ENCODE data around the gene FASN.
A peak's percentile ranks its signal among the peaks of the same experiment; 100 is the strongest.
"Not testable (repeated sequence)": the region's sequence is repeated elsewhere in the genome, so short reads cannot be mapped to it uniquely, and the experiment has no call there.

The FASN gene

GRCh38 chr17:82098169-82098938 is at the start of gene FASN:
TSS of gene FASN (minus strand) at chr17:82098236. CDS start at chr17:82096445, 1,791 bp downstream.
- DNase-seq: peak; percentile 70

GRCh38 chr17:82146663-82147654 is 48.9 kb upstream of the FASN start:
- no peak for DNase-seq

DNA sequence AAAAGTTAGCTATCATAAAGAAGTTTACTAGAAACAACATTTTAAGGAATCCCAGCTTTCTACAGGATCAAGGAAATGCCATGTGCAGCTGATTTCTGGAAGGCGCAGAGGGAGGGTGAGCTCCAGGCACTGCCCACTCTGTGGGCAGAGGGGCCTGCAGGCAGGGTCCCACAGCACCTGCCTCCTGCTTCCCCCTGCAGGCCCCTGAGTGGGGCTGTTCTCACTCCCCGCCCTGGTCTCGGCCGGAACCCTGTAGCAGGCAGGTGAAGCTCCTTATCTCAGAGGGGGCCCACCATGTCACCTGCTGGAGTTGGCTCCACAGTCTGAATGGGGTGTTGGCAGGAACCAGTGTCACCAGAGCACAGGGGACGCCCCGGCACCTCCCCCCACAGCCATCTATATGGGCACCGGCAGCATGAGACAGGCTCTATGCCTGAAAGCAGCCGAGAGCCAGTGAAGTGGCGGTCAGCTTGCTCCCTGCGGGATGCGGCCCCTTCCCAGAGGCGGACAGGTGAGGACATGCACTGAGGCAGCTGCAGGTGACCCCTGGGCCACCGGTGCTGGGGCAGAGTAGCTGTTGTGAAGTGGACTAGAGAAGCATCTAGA is 47.6 kb upstream of the FASN start:
- no peak for DNase-seq

DNA sequence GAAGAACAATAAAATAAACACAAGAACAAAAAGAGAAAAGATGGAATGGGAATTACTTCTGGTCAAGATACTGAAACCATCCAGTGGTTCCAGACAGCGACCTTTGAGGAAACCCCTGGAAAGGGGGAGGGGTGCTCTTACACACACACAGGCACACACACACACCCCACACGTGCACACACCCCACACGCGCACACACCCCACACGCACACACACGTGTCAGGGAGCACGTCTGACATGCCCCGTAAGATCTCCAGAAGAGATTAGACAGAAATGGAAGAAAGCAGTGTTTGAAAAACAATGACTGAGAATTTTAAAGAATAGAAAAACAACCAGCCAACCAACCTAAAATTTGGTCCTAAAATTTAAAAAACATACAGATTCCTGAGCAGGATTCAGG is 45.3 kb upstream of the FASN start:
- no peak for DNase-seq

DNA sequence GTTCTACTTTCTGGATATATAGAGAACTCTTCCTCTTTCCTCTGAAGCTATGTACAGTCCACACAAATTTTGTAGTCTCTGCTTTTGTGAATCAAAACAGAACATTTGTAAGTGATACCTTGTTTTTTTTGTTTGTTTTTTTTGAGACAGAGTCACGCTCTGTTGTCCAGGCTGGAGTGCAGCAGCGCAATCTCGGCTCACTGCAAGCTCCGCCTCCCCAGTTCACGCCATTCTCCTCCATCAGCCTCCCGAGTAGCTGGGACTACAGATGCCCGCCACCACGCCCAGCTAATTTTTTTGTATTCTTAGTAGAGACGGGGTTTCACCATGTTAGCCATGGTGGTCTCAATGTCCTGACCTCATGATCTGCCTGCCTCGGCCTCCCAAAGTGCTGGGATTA is 41.9 kb upstream of the FASN start:
- not testable (repeated sequence) for DNase-seq

DNA sequence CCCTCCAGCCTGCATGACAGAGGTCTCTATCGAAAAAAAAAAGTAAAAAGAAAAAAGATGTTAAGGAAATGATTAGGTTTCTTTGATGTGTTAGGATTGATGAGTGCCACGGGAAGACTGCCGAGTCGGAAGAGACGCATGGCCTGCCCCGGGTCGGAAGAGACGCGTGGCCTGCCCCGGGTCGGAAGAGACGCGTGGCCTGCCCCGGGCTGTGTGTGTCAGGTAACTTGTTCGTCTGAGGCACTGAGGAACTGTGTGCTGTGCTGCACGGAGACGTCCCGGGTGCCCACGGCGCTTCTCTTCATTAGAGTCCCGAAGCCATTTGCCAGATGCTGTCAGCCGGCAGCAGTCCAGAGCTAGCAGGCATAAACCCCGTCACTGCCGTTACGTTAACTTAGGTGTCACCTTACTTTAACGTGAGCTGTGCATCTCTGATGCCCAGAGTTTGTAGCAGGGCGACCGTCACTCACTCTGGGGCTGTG is 40.5 kb upstream of the FASN start:
- DNase-seq: no peak

- no peak for DNase-seq
Observed at GRCh38 chr17:82134101-82134500, 36.1 kb upstream of the FASN start.

DNA sequence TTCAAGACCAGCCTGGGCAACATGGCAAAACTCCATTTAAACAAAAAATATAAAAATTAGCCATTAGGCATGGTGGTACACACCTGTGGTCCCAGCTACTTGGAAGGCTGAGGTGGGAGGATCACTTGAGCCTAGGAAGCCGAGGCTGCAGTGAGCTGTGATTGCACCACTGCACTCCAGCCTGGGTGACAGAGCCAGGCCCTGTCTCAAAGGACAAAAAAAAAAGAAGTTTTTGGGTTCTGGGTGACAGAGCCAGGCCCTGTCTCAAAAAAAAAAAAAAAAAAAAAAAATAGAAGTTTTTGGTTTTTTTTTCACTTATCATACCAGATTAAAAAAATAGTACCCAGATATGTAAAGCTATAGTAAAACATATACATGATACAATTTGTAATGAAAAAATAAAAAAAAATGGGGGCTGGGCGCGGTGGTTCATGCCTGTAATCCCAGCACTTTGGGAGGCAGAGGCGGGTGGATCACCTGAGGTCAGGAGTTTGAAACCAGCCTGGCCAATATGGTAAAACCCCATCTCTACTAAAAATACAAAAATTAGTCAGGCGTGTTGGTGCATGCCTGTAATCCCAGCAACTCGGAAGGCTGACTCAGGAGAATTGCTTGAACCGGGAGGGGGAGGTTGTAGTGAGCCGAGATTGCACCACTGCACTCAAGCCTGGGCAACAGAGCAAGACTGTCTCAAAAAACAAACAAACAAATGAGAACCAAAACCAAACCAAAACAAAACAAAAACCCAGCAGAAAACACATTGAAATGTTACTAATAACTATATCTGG is 35.3 kb upstream of the FASN start:
- not testable (repeated sequence) for DNase-seq

- no peak for DNase-seq
Observed at GRCh38 chr17:82129095-82129494, 31.1 kb upstream of the FASN start.

- DNase-seq: no peak
Observed at GRCh38 chr17:82128287-82128686, 30.3 kb upstream of the FASN start.

GRCh38 chr17:82127704-82128103 is 29.7 kb upstream of the FASN start:
- DNase-seq: no peak

DNA sequence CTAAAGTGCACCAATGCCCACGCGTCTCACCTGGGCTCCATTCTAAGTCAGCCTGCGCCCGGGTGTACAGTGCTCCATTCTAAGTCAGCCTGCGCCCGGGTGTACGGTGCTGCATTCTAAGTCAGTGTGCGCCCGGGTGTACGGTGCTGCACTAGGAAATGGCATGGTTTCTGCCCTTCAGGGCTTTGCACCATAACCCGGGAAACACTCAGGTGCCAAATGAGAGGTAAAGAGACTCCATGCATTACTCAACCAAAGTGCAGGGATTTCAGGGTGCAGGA is 29.2 kb upstream of the FASN start:
- no peak for DNase-seq

GRCh38 chr17:82126556-82127314 is 28.7 kb upstream of the FASN start:
- DNase-seq: no peak

DNA sequence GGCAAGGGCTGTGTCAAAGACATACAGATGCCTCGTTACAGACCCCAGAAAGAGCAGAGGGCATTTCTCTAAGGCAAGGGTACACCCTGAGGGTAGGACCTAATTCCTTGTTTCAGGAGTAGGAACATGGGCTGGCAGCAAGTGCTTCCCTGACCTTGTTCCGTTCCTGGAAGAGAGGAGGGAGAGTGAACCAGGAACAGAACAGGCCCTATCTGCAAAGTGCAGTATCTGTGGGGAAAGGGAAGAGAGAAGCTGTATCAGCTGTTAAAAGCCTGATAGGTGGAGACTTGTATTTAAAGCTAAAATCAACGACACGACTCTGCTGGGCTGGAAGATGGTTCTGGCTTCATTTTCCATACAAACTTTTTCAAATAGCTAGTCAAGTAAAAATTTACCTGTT is 26.1 kb upstream of the FASN start:
- no peak for DNase-seq

- no peak for DNase-seq
Observed at GRCh38 chr17:82121660-82122629, 23.9 kb upstream of the FASN start.

- no peak for DNase-seq
Observed at GRCh38 chr17:82121246-82121645, 23.2 kb upstream of the FASN start.

- no peak for DNase-seq
Observed at GRCh38 chr17:82120148-82120547, 22.1 kb upstream of the FASN start.

DNA sequence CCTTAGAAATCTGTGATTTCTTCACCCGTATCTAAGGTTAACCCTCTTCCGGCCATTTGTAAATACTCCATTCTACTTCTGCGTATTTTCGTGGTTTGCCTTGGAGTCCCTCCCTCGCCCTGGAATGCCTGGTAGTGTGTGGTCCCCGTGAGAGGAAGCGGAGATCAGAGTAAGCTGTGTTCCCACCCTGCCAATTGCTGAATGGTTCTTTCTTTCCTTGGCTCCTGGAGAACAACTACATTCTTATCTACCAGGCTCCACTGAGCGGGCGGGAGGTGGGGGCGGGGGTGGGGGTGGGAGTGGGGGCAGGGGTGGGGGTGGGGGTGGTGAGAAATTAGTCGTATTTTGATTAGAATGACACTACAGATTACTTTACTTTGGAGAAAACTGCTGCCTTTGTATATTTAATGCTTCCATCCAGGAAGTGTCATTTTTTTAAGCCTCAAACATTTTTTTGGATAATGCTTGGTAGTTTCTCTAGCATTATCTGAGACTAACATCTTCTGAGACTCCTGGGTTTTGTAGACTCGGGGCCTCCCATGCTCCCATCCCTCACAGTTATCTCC is 20.9 kb upstream of the FASN start:
- DNase-seq: no peak

- DNase-seq: no peak
Observed at GRCh38 chr17:82118168-82118814, 20.3 kb upstream of the FASN start.

Measured in NCI-H748 treated with DMSO at 0.1 percent for 48 hours (cell line).